H1 (cell line): ENCODE results near the gene ZNF644. TPM values are rescaled to one million over a fixed set of nuclear protein-coding genes. Genes with fewer than 3 reads are reported as not detected.

Experiments used
- CTCF ChIA-PET: fragments of 300-600 bp; sonication (Branson Sonifier 250); formaldehyde crosslinking; loops from one replicate; lab custom pipeline; 2021; ENCODE audit not compliant: partially characterized antibody; lab: Charles Lee
- POLR2A ChIA-PET: fragments of 300-600 bp; sonication (Branson Sonifier 250); formaldehyde crosslinking; loops from one replicate; lab custom pipeline; 2021; ENCODE audit warnings: inconsistent platforms; ENCODE audit not compliant: partially characterized antibody; lab: Charles Lee
- DNase-seq, 2 experiments: peaks; one replicate each; pipeline versions ENCODE4 v3.0.0 to v3.0.0-alpha.2; 2010 to 2022; ENCODE audit warnings: low spot score in 2 of 2, low read depth in 1 of 2, mixed read lengths in 1 of 2
- FAIRE-seq: peaks from 2 replicates; lab custom pipeline; 2011; peaks lifted over from hg19 to GRCh38; lab: Jason Lieb, UNC
- H2AFZ ChIP-seq: 2 replicates; pipeline ENCODE4 v1.8.1; 2012; ENCODE audit warnings: low read length, inconsistent platforms
- H2AK5ac ChIP-seq: 2 replicates; pipeline ENCODE4 v1.6.1; 2013; ENCODE audit warnings: low read depth, low read length
- H2BK120ac ChIP-seq: replicated peaks from 2 replicates; pipeline ENCODE3; 2013; ENCODE audit warnings: low read depth, low read length, inconsistent platforms
- H2BK12ac ChIP-seq: 2 replicates; pipeline ENCODE4 v1.6.1; 2013; ENCODE audit warnings: low read depth, low read length
- H2BK15ac ChIP-seq: 2 replicates; pipeline ENCODE4 v1.6.1; 2013; ENCODE audit warnings: low read length
- H2BK20ac ChIP-seq: 2 replicates; pipeline ENCODE4 v1.6.1; 2013; ENCODE audit warnings: low read length
- H2BK5ac ChIP-seq: 2 replicates; pipeline ENCODE4 v1.6.1; 2013; ENCODE audit warnings: low read depth, low read length
- H3K14ac ChIP-seq: 2 replicates; pipeline ENCODE4 v1.6.1; 2013; ENCODE audit warnings: inconsistent platforms; ENCODE audit not compliant: insufficient read length
- H3K18ac ChIP-seq: 2 replicates; pipeline ENCODE4 v1.6.1; 2013; ENCODE audit warnings: low read length; ENCODE audit errors: extremely low read depth
- H3K23ac ChIP-seq: 2 replicates; pipeline ENCODE4 v1.6.1; 2013; ENCODE audit warnings: inconsistent platforms; ENCODE audit not compliant: insufficient read length
- H3K23me2 ChIP-seq: 2 replicates; pipeline ENCODE4 v1.6.1; 2013; ENCODE audit warnings: low read depth, low read length
- H3K27ac ChIP-seq: 2 replicates; pipeline ENCODE4 v1.6.1; 2011; ENCODE audit warnings: low read depth, low read length, inconsistent platforms
- H3K27me3 ChIP-seq, 4 experiments: replicated peaks in 1 of 4; 1 replicate in 1 of 4; 2 replicates in 3 of 4; pipeline versions ENCODE4 v1.6.1 to v1.8.1; 2011 to 2013; ENCODE audit warnings: low read length in 3 of 4, mild to moderate bottlenecking in 3 of 4, inconsistent platforms in 2 of 4, mixed read lengths in 2 of 4, moderate library complexity in 1 of 4; ENCODE audit not compliant: control insufficient read depth in 3 of 4, insufficient read depth in 3 of 4; ENCODE audit errors: extremely low read depth in 1 of 4
- H3K36me3 ChIP-seq, 4 experiments: 2 replicates each; pipeline versions ENCODE4 v1.6.1 to v1.8.1; 2011 to 2013; ENCODE audit warnings: mild to moderate bottlenecking in 4 of 4, low read length in 3 of 4, moderate library complexity in 2 of 4, control low read depth in 1 of 4, inconsistent platforms in 1 of 4; ENCODE audit not compliant: insufficient read depth in 4 of 4, control insufficient read depth in 2 of 4
- H3K4ac ChIP-seq: replicated peaks from 2 replicates; pipeline ENCODE3; 2013; ENCODE audit warnings: low read length, low read depth, mixed read lengths, inconsistent platforms; ENCODE audit not compliant: insufficient read length
- H3K4me1 ChIP-seq, 4 experiments: replicated peaks in 1 of 4; 1 replicate in 1 of 4; 2 replicates in 3 of 4; pipeline versions ENCODE4 v1.6.1 to v1.8.1; 2011 to 2013; ENCODE audit warnings: low read length in 3 of 4, inconsistent platforms in 2 of 4, mixed read lengths in 1 of 4; ENCODE audit not compliant: insufficient read depth in 4 of 4, control insufficient read depth in 3 of 4
- H3K4me2 ChIP-seq, 2 experiments: 2 replicates each; pipeline versions ENCODE4 v1.6.1 to v1.8.1; 2011 to 2013; ENCODE audit warnings: low read depth in 2 of 2, low read length in 2 of 2, control low read depth in 1 of 2, inconsistent platforms in 1 of 2, mild to moderate bottlenecking in 1 of 2; ENCODE audit not compliant: insufficient read depth in 1 of 2
- H3K4me3 ChIP-seq, 4 experiments: fragments of 200-600, 300-600 bp in 1 of 4; sonication (generic), shearing (Covaris generic), sonication (Bioruptor Twin) in 1 of 4; 2 replicates each; pipeline versions ENCODE4 v1.5.1 to v1.8.1; 2011 to 2016; ENCODE audit warnings: low read length in 4 of 4, low read depth in 3 of 4, control low read depth in 2 of 4, inconsistent platforms in 2 of 4, mild to moderate bottlenecking in 2 of 4, mixed read lengths in 1 of 4, moderate library complexity in 1 of 4; ENCODE audit not compliant: insufficient read depth in 2 of 4; ENCODE audit errors: extremely low read depth in 1 of 4
- H3K56ac ChIP-seq: replicated peaks from 2 replicates; pipeline ENCODE3; 2013; ENCODE audit warnings: low read depth, mild to moderate bottlenecking, mixed read lengths, low read length, inconsistent platforms; ENCODE audit not compliant: insufficient read length
- H3K79me1 ChIP-seq: 2 replicates; pipeline ENCODE4 v1.6.1; 2013; ENCODE audit warnings: low read depth, low read length, control low read depth
- H3K79me2 ChIP-seq, 2 experiments: 2 replicates each; pipeline versions ENCODE4 v1.6.1 to v1.8.1; 2012 to 2013; ENCODE audit warnings: low read length in 2 of 2, mild to moderate bottlenecking in 2 of 2, inconsistent platforms in 1 of 2; ENCODE audit not compliant: insufficient read depth in 2 of 2, control insufficient read depth in 1 of 2
- H3K9ac ChIP-seq, 4 experiments: replicated peaks in 1 of 4; 1 replicate in 1 of 4; 2 replicates in 3 of 4; pipeline versions ENCODE4 v1.6.1 to v1.8.1; 2011 to 2013; ENCODE audit warnings: low read depth in 3 of 4, low read length in 3 of 4, control low read depth in 2 of 4, mild to moderate bottlenecking in 2 of 4, moderate library complexity in 2 of 4, inconsistent platforms in 1 of 4; ENCODE audit errors: extremely low read depth in 1 of 4
- H3K9me3 ChIP-seq, 2 experiments: 2 replicates each; pipeline versions ENCODE4 v1.6.1 to v1.8.1; 2012 to 2013; ENCODE audit warnings: mild to moderate bottlenecking in 2 of 2, moderate library complexity in 2 of 2, control low read depth in 1 of 2, inconsistent platforms in 1 of 2, low read depth in 1 of 2, low read length in 1 of 2, mixed read lengths in 1 of 2; ENCODE audit not compliant: insufficient read depth in 2 of 2
- H4K20me1 ChIP-seq, 2 experiments: replicated peaks in 1 of 2; 2 replicates each; pipeline versions ENCODE3 to v1.8.1; 2011 to 2013; ENCODE audit warnings: inconsistent platforms in 2 of 2, low read length in 2 of 2, mild to moderate bottlenecking in 1 of 2; ENCODE audit not compliant: insufficient read depth in 2 of 2, control insufficient read depth in 1 of 2
- H4K5ac ChIP-seq: 2 replicates; pipeline ENCODE4 v1.6.1; 2013; ENCODE audit warnings: low read length, low read depth, mixed read lengths, inconsistent platforms; ENCODE audit not compliant: insufficient read length
- H4K8ac ChIP-seq: 2 replicates; pipeline ENCODE4 v1.8.0; 2013; ENCODE audit warnings: mild to moderate bottlenecking, moderate library complexity, low read length, inconsistent platforms; ENCODE audit not compliant: insufficient read depth; ENCODE audit errors: extremely low read depth
- H4K91ac ChIP-seq: replicated peaks from 2 replicates; pipeline ENCODE3; 2013; ENCODE audit warnings: low read length, mixed read lengths, inconsistent platforms; ENCODE audit not compliant: insufficient read length
- CEBPB ChIP-seq: IDR thresholded peaks from 2 replicates; pipeline ENCODE4 v1.6.1; 2012; ENCODE audit warnings: low read depth, low read length
- TBP ChIP-seq: IDR thresholded peaks from 2 replicates; pipeline ENCODE4 v1.6.1; 2011; ENCODE audit warnings: low read depth, low read length, improper control_type of control experiment
- polyA plus RNA-seq, 7 experiments: library from polyadenylated mRNA; depleted of rRNA in 3 of 7; stranded (reverse) in 5 of 7; unstranded in 2 of 7; fragments of >200 nt in 5 of 7; fragments of 200-250 nt in 2 of 7; gene quantifications; 1 replicate in 5 of 7; 2 replicates in 1 of 7; 4 replicates in 1 of 7; pipeline versions ENCODE4 v1.2.1 to v1.2.3, GENCODE V29; 2011 to 2013; ENCODE audit warnings: missing spikeins in 2 of 7, mixed read lengths in 2 of 7
- total RNA-seq: library from RNA; stranded (reverse); fragmentation: NEBNext Ultra II Directional; extraction: Animal tissue kit (Norgen Biotek cat#: 25700); gene quantifications from 2 replicates; pipeline ENCODE4 v1.2.1, GENCODE V29; 2021

The ZNF644 gene
- total and polyA plus RNA-seq, 2 of the 8 experiments (the other 6 are each of a cell fraction or from before 2014, with no cell fraction given): 14.5 to 93.5 TPM

GRCh38 chr1:90881034-90881433, 140.8 kb downstream of the ZNF644 start:
- FAIRE-seq (no peak), DNase-seq (no peak)
- H3K4me2 ChIP-seq: no peak overlapping the region
- H3K23me2 ChIP-seq: no peaks in the 10 kb centered on the region
- no peak overlapping the region for H3K27ac ChIP-seq
- no peaks in the 10 kb centered on the region for H3K4me1 ChIP-seq
- H2BK12ac ChIP-seq: no peak overlapping the region
- no peak overlapping the region for H2AFZ ChIP-seq
- H3K23ac ChIP-seq: no peak overlapping the region
- no peak overlapping the region for H2BK5ac ChIP-seq
- no peak overlapping the region for H2BK120ac ChIP-seq
- peak; percentile 29; the same call in 1 of the 2 replicates for TF ChIP-seq CEBPB
- TF ChIP-seq TBP: no peak
- H3K56ac ChIP-seq: no peak overlapping the region
- no peaks in the 10 kb centered on the region for H3K36me3 ChIP-seq
- H3K27me3 ChIP-seq: no peaks in the 10 kb centered on the region; a peak in 1 of 7 replicates
- H4K91ac ChIP-seq: no peak overlapping the region
- no peak overlapping the region for H4K8ac ChIP-seq
- no peak overlapping the region for H2BK20ac ChIP-seq
- peaks cover 8 to 19% of the 10 kb centered on the region in 2 experiments; a peak in 3 of 4 replicates for H3K9me3 ChIP-seq
- H3K79me1 ChIP-seq: no peaks in the 10 kb centered on the region; the same call in 1 of the 2 replicates
- H3K14ac ChIP-seq: no peak overlapping the region
- H4K5ac ChIP-seq: no peak overlapping the region
- peak overlapping the region; percentile 69 for H3K4ac ChIP-seq
- POLR2A ChIA-PET: no interaction called here
- H3K79me2 ChIP-seq: no peaks in the 10 kb centered on the region
- H3K9ac ChIP-seq: no peak overlapping the region
- no peak overlapping the region for H2BK15ac ChIP-seq
- CTCF ChIA-PET: no interaction called here
- H3K18ac ChIP-seq: no peak overlapping the region
- no peaks in the 10 kb centered on the region for H4K20me1 ChIP-seq
- H3K4me3 ChIP-seq: no peak overlapping the region
- H2AK5ac ChIP-seq: no peak overlapping the region
